WTC11 (cell line): ENCODE measurements around the gene MCCC2. TPM values are rescaled to one million over a fixed set of nuclear protein-coding genes. Genes with fewer than 3 reads are reported as not detected.
A peak's percentile ranks its signal among the peaks of the same experiment; 100 is the strongest.

Experiments used
- ATAC-seq: fragments of 200-7000 bp; cut with Tn5 transposase; 2 replicates; pipeline ENCODE4 v1.10.0; 2021; ENCODE audit warnings: mild to moderate bottlenecking, moderate library complexity
- CTCF ChIA-PET: fragments of 300-600 bp; sonication (Branson Sonifier 250); formaldehyde crosslinking; loops from one replicate; lab custom pipeline; 2021; ENCODE audit warnings: antibody characterized with exemption; lab: Charles Lee
- POLR2A ChIA-PET: fragments of 350-600 bp; sonication (Branson Sonifier 250); formaldehyde crosslinking; loops from one replicate; lab custom pipeline; 2021; ENCODE audit warnings: antibody characterized with exemption; lab: Charles Lee
- DNase-seq: peaks from one replicate; pipeline ENCODE4 v3.0.0; 2021; ENCODE audit warnings: low spot score
- H3K27ac Mint-ChIP-seq: 2 replicates; pipeline ENCODE4 v1.8.0; 2021; ENCODE audit warnings: mixed read lengths
- H3K27me3 Mint-ChIP-seq: 2 replicates; pipeline ENCODE4 v1.8.0; 2021; ENCODE audit warnings: low read depth, mild to moderate bottlenecking, moderate library complexity, mixed read lengths
- H3K36me3 Mint-ChIP-seq: 2 replicates; pipeline ENCODE4 v1.8.0; 2021; ENCODE audit warnings: mixed read lengths
- H3K4me1 Mint-ChIP-seq: 2 replicates; pipeline ENCODE4 v1.8.0; 2022; ENCODE audit warnings: mixed read lengths
- H3K4me3 Mint-ChIP-seq: 2 replicates; pipeline ENCODE4 v1.8.0; 2021; ENCODE audit warnings: mild to moderate bottlenecking, moderate library complexity, mixed read lengths
- H3K9me3 Mint-ChIP-seq: 2 replicates; pipeline ENCODE4 v1.8.0; 2021; ENCODE audit warnings: mixed read lengths
- AFF4 ChIP-seq: sonication (generic); formaldehyde crosslinking; IDR thresholded peaks from 2 replicates; pipeline ENCODE4 v1.8.1; 2023; ENCODE audit warnings: mild to moderate bottlenecking, missing genetic modification reagents, borderline replicate concordance
- ATF1 ChIP-seq: sonication (generic); formaldehyde crosslinking; IDR thresholded peaks from 2 replicates; pipeline ENCODE4 v1.8.1; 2023; ENCODE audit warnings: mild to moderate bottlenecking, moderate library complexity, missing genetic modification reagents
- NFE2L1 ChIP-seq: sonication (generic); formaldehyde crosslinking; IDR thresholded peaks from 2 replicates; pipeline ENCODE4 v1.8.1; 2023; ENCODE audit warnings: missing genetic modification reagents
- RELA ChIP-seq: sonication (generic); formaldehyde crosslinking; IDR thresholded peaks from 2 replicates; pipeline ENCODE4 v1.8.1; 2022; ENCODE audit warnings: missing genetic modification reagents, mild to moderate bottlenecking, borderline replicate concordance
- SMAD4 ChIP-seq: sonication (generic); formaldehyde crosslinking; IDR thresholded peaks from 2 replicates; pipeline ENCODE4 v1.8.0; 2022; ENCODE audit warnings: mild to moderate bottlenecking, missing genetic modification reagents
- ZNF317 ChIP-seq: sonication (generic); formaldehyde crosslinking; IDR thresholded peaks from 2 replicates; pipeline ENCODE4 v1.8.1; 2023; ENCODE audit warnings: low read depth, mild to moderate bottlenecking, moderate library complexity, missing genetic modification reagents, borderline replicate concordance
- ZNF416 ChIP-seq: fragments of 250-450 bp; sonication (Bioruptor Pico); IDR thresholded peaks from 2 replicates; pipeline ENCODE4 v1.9.0; 2021; ENCODE audit warnings: mild to moderate bottlenecking, inconsistent platforms
- ZNF671 ChIP-seq: fragments of 250-450 bp; sonication (Bioruptor Pico); IDR thresholded peaks from 2 replicates; pipeline ENCODE4 v1.8.0; 2021; ENCODE audit warnings: mild to moderate bottlenecking
- ZSCAN18 ChIP-seq: fragments of 250-450 bp; sonication (Bioruptor Pico); IDR thresholded peaks from 2 replicates; pipeline ENCODE4 v2.1.2; 2022; ENCODE audit warnings: mild to moderate bottlenecking, moderate library complexity
- total RNA-seq: library from RNA; stranded (reverse); gene quantifications from 3 replicates; pipeline ENCODE4 v1.2.3, GENCODE V29; 2021
- TF ChIP-seq, protein P1 (sequence below): sonication (generic); formaldehyde crosslinking; conservative IDR thresholded peaks from 2 replicates; pipeline ENCODE4 v1.8.1; 2023; ENCODE audit warnings: mild to moderate bottlenecking, low read depth, missing genetic modification reagents, moderate library complexity
- TF ChIP-seq, protein P2 (sequence below): sonication (generic); formaldehyde crosslinking; IDR thresholded peaks from 2 replicates; pipeline ENCODE4 v1.8.1; 2022; ENCODE audit warnings: mild to moderate bottlenecking, moderate library complexity, missing genetic modification reagents
- TF ChIP-seq, protein P3 (sequence below): sonication (generic); formaldehyde crosslinking; IDR thresholded peaks from 2 replicates; pipeline ENCODE4 v1.8.1; 2022; ENCODE audit warnings: low read depth, mild to moderate bottlenecking, moderate library complexity, missing genetic modification reagents, borderline replicate concordance

The MCCC2 gene
- total RNA-seq, 1 experiment from 2014 or later = 65.0 TPM

- ATAC-seq = no peak
- peaks cover 2% of the 10 kb centered on the region; the same call in 1 of the 2 replicates for H3K27me3 Mint-ChIP-seq
- H3K27ac Mint-ChIP-seq = no peak overlapping the region
- CTCF ChIA-PET = no interaction called here
- DNase-seq = no peak
- H3K4me1 Mint-ChIP-seq = peaks cover 22% of the 10 kb centered on the region
- peaks cover 4% of the 10 kb centered on the region; the same call in 1 of the 2 replicates for H3K9me3 Mint-ChIP-seq
- TF ChIP-seq ATF1 (CRISPR knock-in tag) = no peak
- TF ChIP-seq, all 79 proteins: peak for 0
- H3K4me3 Mint-ChIP-seq = no peak overlapping the region
- POLR2A ChIA-PET = no interaction called here
- H3K36me3 Mint-ChIP-seq = no peaks in the 10 kb centered on the region
Measured at GRCh38 chr5:71701407-71701806, 114.3 kb downstream of the MCCC2 start.

GRCh38 chr5:71703941-71704340 is 116.8 kb downstream of the MCCC2 start:
- no peaks in the 10 kb centered on the region for H3K9me3 Mint-ChIP-seq
- peaks cover 15% of the 10 kb centered on the region for H3K4me1 Mint-ChIP-seq
- H3K4me3 Mint-ChIP-seq = no peak overlapping the region
- ChIA-PET POLR2A (no interaction called here), CTCF (interaction anchor here (0.7 to 1.0 kb wide), 5 partner anchors 10 to 103 kb away, joined by 3 to 4 read pairs (median 3); partner anchors contain the start of gene CARTPT)
- DNase-seq = peak; percentile 16
- H3K27ac Mint-ChIP-seq = no peak overlapping the region
- TF ChIP-seq NFE2L1 (CRISPR knock-in tag) (no peak), RELA (no peak), AFF4 (CRISPR knock-in tag) (no peak), ZNF416 (CRISPR knock-in tag) (no peak), ZNF671 (no peak), ZSCAN18 (CRISPR knock-in tag) (no peak), ZNF317 (CRISPR knock-in tag) (no peak), SMAD4 (CRISPR knock-in tag) (no peak)
- TF ChIP-seq, protein P1, sequence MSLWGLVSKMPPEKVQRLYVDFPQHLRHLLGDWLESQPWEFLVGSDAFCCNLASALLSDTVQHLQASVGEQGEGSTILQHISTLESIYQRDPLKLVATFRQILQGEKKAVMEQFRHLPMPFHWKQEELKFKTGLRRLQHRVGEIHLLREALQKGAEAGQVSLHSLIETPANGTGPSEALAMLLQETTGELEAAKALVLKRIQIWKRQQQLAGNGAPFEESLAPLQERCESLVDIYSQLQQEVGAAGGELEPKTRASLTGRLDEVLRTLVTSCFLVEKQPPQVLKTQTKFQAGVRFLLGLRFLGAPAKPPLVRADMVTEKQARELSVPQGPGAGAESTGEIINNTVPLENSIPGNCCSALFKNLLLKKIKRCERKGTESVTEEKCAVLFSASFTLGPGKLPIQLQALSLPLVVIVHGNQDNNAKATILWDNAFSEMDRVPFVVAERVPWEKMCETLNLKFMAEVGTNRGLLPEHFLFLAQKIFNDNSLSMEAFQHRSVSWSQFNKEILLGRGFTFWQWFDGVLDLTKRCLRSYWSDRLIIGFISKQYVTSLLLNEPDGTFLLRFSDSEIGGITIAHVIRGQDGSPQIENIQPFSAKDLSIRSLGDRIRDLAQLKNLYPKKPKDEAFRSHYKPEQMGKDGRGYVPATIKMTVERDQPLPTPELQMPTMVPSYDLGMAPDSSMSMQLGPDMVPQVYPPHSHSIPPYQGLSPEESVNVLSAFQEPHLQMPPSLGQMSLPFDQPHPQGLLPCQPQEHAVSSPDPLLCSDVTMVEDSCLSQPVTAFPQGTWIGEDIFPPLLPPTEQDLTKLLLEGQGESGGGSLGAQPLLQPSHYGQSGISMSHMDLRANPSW (CRISPR knock-in tag) = no peak
- TF ChIP-seq, protein P2, sequence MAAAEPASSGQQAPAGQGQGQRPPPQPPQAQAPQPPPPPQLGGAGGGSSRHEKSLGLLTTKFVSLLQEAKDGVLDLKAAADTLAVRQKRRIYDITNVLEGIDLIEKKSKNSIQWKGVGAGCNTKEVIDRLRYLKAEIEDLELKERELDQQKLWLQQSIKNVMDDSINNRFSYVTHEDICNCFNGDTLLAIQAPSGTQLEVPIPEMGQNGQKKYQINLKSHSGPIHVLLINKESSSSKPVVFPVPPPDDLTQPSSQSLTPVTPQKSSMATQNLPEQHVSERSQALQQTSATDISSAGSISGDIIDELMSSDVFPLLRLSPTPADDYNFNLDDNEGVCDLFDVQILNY = no peak
- TF ChIP-seq, protein P3, sequence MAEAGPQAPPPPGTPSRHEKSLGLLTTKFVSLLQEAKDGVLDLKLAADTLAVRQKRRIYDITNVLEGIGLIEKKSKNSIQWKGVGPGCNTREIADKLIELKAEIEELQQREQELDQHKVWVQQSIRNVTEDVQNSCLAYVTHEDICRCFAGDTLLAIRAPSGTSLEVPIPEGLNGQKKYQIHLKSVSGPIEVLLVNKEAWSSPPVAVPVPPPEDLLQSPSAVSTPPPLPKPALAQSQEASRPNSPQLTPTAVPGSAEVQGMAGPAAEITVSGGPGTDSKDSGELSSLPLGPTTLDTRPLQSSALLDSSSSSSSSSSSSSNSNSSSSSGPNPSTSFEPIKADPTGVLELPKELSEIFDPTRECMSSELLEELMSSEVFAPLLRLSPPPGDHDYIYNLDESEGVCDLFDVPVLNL (CRISPR knock-in tag) = no peak
- peak; percentile 95 for ATAC-seq
- H3K36me3 Mint-ChIP-seq = no peaks in the 10 kb centered on the region
- no peaks in the 10 kb centered on the region; the same call in 1 of the 2 replicates for H3K27me3 Mint-ChIP-seq
